ENCODE measurements around the gene XAB2. TPM values are rescaled to one million over a fixed set of nuclear protein-coding genes. Genes with fewer than 3 reads are reported as not detected.

Gene XAB2
- total RNA-seq, 2 experiments from 2014 or later: 50.7 to 54.1 TPM

DNA sequence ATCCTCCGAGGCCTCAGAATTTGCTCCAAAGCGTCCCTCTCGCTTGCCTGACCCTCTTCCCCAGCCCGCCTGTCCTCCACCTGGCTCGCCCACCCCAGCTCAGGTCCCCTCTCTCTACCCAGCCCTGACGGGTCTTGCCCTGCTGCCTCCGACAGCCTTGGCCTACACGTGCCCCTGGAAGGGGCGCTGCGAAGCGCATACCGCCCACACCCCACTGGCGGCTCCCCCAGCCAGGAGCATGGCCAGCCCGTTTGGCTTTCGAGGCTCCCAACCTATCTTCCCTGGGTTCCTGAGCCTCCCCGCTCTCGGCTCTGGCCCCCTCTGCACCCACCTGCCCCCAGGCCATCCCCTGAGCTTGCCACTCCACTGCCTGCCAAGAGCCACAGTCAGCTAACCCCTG is 4.5 kb downstream of the XAB2 start:
- CTCF ChIA-PET: interaction anchor here (1.8 kb wide), 1 partner anchor 56 kb away, joined by 4 read pairs; the partner anchor contains the start of gene TRAPPC5
- POLR2A ChIA-PET: no interaction called here

GRCh38 chr19:7623725-7624603 is 5.4 kb downstream of the XAB2 start:
- TF ChIP-seq, protein P1, sequence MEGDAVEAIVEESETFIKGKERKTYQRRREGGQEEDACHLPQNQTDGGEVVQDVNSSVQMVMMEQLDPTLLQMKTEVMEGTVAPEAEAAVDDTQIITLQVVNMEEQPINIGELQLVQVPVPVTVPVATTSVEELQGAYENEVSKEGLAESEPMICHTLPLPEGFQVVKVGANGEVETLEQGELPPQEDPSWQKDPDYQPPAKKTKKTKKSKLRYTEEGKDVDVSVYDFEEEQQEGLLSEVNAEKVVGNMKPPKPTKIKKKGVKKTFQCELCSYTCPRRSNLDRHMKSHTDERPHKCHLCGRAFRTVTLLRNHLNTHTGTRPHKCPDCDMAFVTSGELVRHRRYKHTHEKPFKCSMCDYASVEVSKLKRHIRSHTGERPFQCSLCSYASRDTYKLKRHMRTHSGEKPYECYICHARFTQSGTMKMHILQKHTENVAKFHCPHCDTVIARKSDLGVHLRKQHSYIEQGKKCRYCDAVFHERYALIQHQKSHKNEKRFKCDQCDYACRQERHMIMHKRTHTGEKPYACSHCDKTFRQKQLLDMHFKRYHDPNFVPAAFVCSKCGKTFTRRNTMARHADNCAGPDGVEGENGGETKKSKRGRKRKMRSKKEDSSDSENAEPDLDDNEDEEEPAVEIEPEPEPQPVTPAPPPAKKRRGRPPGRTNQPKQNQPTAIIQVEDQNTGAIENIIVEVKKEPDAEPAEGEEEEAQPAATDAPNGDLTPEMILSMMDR (IDR thresholded peaks at IDR 0.05): no peak
- H3K4me1 Mint-ChIP-seq (ENCODE audit: low read depth): peaks cover 19% of the 10 kb centered on the region
- no peak for ATAC-seq
- POLR2A ChIA-PET: interaction anchor here (1.0 kb wide), 1 partner anchor 54 kb away, joined by 3 read pairs; no protein-coding TSS in a partner anchor
- CTCF ChIA-PET: interaction anchor here (0.6 to 1.8 kb wide), 2 partner anchors 57 to 246 kb away, joined by 3 to 4 read pairs; partner anchors contain the start of gene TRAPPC5
- H3K27ac Mint-ChIP-seq: no peak overlapping the region
- H3K9me3 Mint-ChIP-seq: no peaks in the 10 kb centered on the region
- H3K36me3 Mint-ChIP-seq (ENCODE audit: low read depth): peaks cover 14% of the 10 kb centered on the region
- no peak overlapping the region for H3K4me3 Mint-ChIP-seq
- DNase-seq: no peak
- intact Hi-C loops (cut with micrococcal nuclease): no loop called here
- H3K27me3 Mint-ChIP-seq: no peaks in the 10 kb centered on the region

More for the DNA sequence above, 4.5 kb downstream of the XAB2 start:
- Mint-ChIP-seq H3K9me3 (no peaks in the 10 kb centered on the region), H3K36me3 (ENCODE audit: low read depth) (peaks cover 15% of the 10 kb centered on the region), H3K4me1 (ENCODE audit: low read depth) (peaks cover 21% of the 10 kb centered on the region), H3K27ac (no peak overlapping the region), H3K27me3 (no peaks in the 10 kb centered on the region), H3K4me3 (no peak overlapping the region)
- DNase-seq (no peak), ATAC-seq (no peak)
- intact Hi-C loops (cut with micrococcal nuclease): no loop called here
- TF ChIP-seq, protein P1 (IDR thresholded peaks at IDR 0.05): no peak

- Mint-ChIP-seq H3K9me3 (no peaks in the 10 kb centered on the region), H3K4me1 (ENCODE audit: low read depth) (peaks cover 11% of the 10 kb centered on the region), H3K27me3 (no peaks in the 10 kb centered on the region), H3K27ac (no peak overlapping the region), H3K36me3 (ENCODE audit: low read depth) (peaks cover 18% of the 10 kb centered on the region), H3K4me3 (no peak overlapping the region)
- POLR2A ChIA-PET: interaction anchor here (1.0 kb wide), 1 partner anchor 10 kb away, joined by 4 read pairs; the partner anchor contains the start of gene PCP2
- CTCF ChIA-PET: interaction anchor here (0.6 kb wide), 1 partner anchor 246 kb away, joined by 3 read pairs; no protein-coding TSS in a partner anchor
- TF ChIP-seq, protein P1 (IDR thresholded peaks at IDR 0.05): no peak
- DNase-seq (no peak), ATAC-seq (peak; percentile 74)
- intact Hi-C loops (cut with micrococcal nuclease): no loop called here
Measured at GRCh38 chr19:7622933-7623685, 6.2 kb downstream of the XAB2 start.

DNA sequence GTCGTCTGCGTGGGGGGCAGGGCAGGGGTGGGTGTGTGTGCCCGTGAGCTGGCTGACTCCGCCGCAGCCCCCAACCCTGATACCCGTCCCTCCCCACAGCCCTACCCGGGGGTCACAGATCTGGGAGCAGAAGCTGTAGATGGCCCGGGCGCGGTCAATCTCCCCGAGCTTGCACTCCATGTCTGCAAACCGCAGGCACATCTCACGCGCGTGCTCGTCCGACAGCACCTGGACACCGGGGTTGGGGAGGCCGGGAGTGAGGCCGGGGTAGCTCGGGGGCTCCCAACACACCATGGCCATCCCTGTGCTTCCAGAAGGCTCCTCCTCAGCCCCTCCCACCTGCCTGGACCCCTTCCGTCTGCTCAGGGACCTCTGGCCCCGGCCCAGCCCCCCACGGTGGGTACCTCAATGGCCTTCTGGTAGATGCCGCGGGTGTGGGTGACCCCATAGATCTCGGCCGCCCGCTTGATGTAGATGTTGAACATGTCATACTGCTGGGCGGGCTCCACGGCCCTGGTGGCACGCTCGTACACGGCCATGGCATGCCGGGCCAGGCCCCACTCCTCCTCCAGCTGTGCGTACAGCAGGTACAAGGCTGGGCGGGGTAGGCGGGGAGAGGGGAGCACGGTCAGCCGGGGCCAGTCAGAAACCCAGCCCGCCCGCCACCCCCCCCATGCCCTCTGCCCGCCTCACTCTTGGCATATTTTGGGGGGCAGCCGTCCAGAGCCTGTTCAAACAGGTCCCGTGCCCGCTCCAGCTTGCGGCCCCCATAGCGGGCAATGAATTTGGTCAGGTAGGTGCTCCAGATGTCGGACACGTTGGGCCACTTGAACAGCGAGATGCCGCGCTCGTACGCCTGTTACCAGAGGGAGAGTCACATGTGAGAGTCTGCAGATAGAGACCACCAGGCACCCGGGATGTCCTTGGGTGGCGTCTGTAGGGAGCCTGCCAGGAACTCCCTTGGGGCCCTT is 8.6 kb downstream of the XAB2 start:
- intact Hi-C loops (cut with micrococcal nuclease): no loop called here
- Mint-ChIP-seq H3K27ac (no peak overlapping the region), H3K4me3 (no peak overlapping the region), H3K27me3 (no peaks in the 10 kb centered on the region), H3K36me3 (ENCODE audit: low read depth) (peaks cover 23% of the 10 kb centered on the region), H3K4me1 (ENCODE audit: low read depth) (no peaks in the 10 kb centered on the region), H3K9me3 (no peaks in the 10 kb centered on the region)
- ChIA-PET POLR2A (interaction anchor here (0.6 to 1.4 kb wide), 3 partner anchors 13 to 385 kb away, joined by 3 to 4 read pairs (median 3); partner anchors contain the start of genes PCP2 and STXBP2), CTCF (no interaction called here)
- ATAC-seq (no peak), DNase-seq (no peak)
- TF ChIP-seq, protein P1 (IDR thresholded peaks at IDR 0.05): no peak
